ENCODE measurements around the gene DMXL2.

The DMXL2 gene

DNA sequence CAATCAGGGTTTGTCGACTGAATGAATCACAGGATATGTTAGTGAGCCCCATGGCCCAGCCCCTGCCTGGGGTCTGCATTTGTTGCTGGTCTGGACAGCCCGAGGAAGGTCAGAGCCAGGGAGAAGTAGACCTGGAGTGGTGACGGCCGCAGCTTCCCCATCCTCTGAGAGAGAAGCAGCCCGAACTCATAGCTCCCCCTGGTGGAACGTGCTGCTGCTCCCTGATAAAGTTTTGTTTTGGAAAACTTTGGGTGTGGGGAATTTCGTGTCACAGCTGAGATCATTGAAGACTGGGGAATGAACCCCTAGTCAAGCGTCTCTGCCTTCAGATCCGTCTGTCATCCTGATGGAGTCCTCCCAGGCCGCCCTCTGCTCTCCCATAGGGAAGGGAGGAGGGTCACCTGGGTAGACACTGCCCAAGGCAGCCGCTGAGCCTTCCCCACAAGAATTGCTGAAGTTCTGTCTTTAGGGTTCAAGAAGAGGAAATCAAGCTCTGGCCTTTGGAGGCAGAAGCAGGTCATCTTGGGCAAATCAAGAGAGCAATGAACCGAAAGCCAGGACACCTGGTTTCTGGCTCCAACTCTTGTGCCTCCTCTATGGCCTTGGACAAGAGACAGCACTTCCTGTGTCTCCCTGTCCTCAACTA lies 220.6 kb downstream of the DMXL2 start:
- DNase-seq = no peak

DNA sequence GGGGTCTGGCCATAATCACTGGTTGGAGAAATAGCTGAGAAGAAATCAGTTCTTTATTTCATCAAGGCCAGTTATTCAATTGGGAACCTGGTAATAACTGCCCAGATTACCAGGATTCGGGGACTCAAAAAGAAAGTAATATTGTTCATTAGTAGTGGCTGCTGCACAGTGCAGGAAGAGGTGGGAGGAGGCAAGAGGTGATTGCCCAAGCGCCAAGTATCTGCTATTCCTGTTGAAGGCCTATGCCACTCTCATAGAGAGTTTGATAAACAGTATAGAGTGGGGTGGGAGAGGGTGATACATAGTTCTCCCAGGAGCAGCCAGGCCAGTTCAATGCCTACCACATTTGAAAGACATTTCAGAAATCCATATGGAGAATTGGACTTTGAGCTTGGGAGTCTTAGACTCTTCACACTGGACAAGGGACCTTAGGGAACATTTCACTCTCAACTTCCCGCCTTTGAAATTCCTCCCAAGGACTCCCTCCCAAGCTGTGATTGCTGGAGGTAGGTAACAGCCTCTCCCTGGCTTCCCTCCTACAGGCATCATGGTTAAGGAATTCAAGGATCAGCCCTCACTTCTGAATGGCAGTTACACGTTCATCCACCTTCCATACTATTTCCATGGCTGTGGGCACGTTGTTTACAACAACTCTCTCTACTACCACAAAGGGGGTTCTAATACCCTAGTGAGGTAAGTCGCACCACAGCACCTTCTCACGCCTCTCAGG lies 221.4 kb downstream of the DMXL2 start:
- no peak for DNase-seq

- DNase-seq = no peak
These were observed 223.9 kb downstream of the DMXL2 start for GRCh38 chr15:51398626-51399025.
